Fibroblast of skin of left biceps (primary cell): ENCODE results near the gene IGSF21.

Source experiments
- DNase-seq, 2 experiments: peaks; one replicate each; pipeline ENCODE4 v3.0.0-alpha.2; 2013; ENCODE audit warnings: low read depth in 2 of 2

IGSF21 gene

GRCh38 chr1:18175530-18176377, 68.2 kb downstream of the IGSF21 start:
- no peak for DNase-seq

GRCh38 chr1:18176619-18177018, 69.0 kb downstream of the IGSF21 start:
- no peak for DNase-seq

GRCh38 chr1:18178111-18178510, 70.5 kb downstream of the IGSF21 start:
- DNase-seq: no peak

- DNase-seq: no peak
These were observed 71.4 kb downstream of the IGSF21 start for GRCh38 chr1:18179009-18179408.

GRCh38 chr1:18182398-18183160, 75.0 kb downstream of the IGSF21 start:
- DNase-seq: no peak

GRCh38 chr1:18183533-18183932, 75.9 kb downstream of the IGSF21 start:
- DNase-seq: no peak

GRCh38 chr1:18187054-18187453, 79.5 kb downstream of the IGSF21 start:
- DNase-seq: no peak

- no peak for DNase-seq
These were observed 81.4 kb downstream of the IGSF21 start for GRCh38 chr1:18188820-18189517.

- no peak for DNase-seq
These were observed 83.0 kb downstream of the IGSF21 start for GRCh38 chr1:18190598-18190997.

- no peak for DNase-seq
These were observed 83.4 kb downstream of the IGSF21 start for GRCh38 chr1:18191037-18191436.

- no peak for DNase-seq
These were observed 84.0 kb downstream of the IGSF21 start for GRCh38 chr1:18191481-18192155.

GRCh38 chr1:18192182-18192581, 84.6 kb downstream of the IGSF21 start:
- DNase-seq: no peak

- DNase-seq: no peak
These were observed 85.4 kb downstream of the IGSF21 start for GRCh38 chr1:18192974-18193373.

- DNase-seq: no peak
These were observed 89.7 kb downstream of the IGSF21 start for GRCh38 chr1:18197299-18197698.

- no peak for DNase-seq
These were observed 90.7 kb downstream of the IGSF21 start for GRCh38 chr1:18198260-18198659.

- DNase-seq: no peak
These were observed 91.9 kb downstream of the IGSF21 start for GRCh38 chr1:18199462-18199861.

GRCh38 chr1:18200136-18200717, 92.6 kb downstream of the IGSF21 start:
- no peak for DNase-seq

GRCh38 chr1:18200918-18201317, 93.3 kb downstream of the IGSF21 start:
- no peak for DNase-seq

- no peak for DNase-seq
These were observed 94.6 kb downstream of the IGSF21 start for GRCh38 chr1:18201997-18202719.

GRCh38 chr1:18203645-18204044, 96.0 kb downstream of the IGSF21 start:
- no peak for DNase-seq

GRCh38 chr1:18204575-18204974, 97.0 kb downstream of the IGSF21 start:
- no peak for DNase-seq
